Measurements from ENCODE around the gene PNPLA7. TPM values are rescaled to one million over a fixed set of nuclear protein-coding genes. Genes with fewer than 3 reads are reported as not detected.

The PNPLA7 gene
- total and polyA plus RNA-seq, 2 of the 8 experiments (the other 6 are each of a cell fraction or from before 2014, with no cell fraction given) = 0.35 to 0.47 TPM

DNA sequence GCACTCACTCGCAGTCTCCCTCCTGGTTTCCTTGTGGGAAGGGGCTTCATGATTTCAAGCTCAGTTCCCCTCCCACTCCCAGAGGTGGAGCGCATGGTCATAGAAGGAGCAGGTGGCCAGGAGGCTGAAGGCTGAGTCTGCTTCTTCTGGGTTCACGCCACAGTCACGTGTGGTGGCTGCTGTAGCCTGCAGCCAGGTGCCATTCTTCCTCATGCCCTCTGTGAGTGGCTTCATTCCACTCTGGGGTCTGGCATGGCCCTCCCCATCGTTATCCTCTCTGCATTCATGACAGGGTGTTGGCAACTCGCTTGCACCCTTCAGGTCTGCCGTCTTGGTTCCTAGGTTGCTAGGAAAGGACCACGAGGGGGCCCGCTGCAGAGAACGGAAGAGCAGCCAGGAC lies 5.0 kb upstream of the PNPLA7 start (continued):
- TF ChIP-seq, protein P1, sequence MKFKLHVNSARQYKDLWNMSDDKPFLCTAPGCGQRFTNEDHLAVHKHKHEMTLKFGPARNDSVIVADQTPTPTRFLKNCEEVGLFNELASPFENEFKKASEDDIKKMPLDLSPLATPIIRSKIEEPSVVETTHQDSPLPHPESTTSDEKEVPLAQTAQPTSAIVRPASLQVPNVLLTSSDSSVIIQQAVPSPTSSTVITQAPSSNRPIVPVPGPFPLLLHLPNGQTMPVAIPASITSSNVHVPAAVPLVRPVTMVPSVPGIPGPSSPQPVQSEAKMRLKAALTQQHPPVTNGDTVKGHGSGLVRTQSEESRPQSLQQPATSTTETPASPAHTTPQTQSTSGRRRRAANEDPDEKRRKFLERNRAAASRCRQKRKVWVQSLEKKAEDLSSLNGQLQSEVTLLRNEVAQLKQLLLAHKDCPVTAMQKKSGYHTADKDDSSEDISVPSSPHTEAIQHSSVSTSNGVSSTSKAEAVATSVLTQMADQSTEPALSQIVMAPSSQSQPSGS (IDR thresholded peaks at IDR 0.05; ENCODE audit: low read length) = no peak
- no peak for TF ChIP-seq CTBP2 (IDR thresholded peaks at IDR 0.05; ENCODE audit: borderline replicate concordance, insufficient read depth, insufficient read length, low read length)
- TF ChIP-seq FOSL1 (IDR thresholded peaks at IDR 0.05; ENCODE audit: insufficient read depth, low read depth, low read length) = no peak

Measured in H1 (cell line).